HG03571 (cell line): ENCODE data around the gene PHACTR1.
"Not testable (repeated sequence)": the region's sequence is repeated elsewhere in the genome, so short reads cannot be mapped to it uniquely, and the experiment has no call there.

Source experiments
- ATAC-seq: cut with Tn5 transposase; IDR thresholded peaks from one replicate; pipeline ENCODE4 v1.9.1; 2021; ENCODE audit not compliant: unreplicated experiment

The PHACTR1 gene

GRCh38 chr6:13217206-13217905 is 500.8 kb downstream of the PHACTR1 start:
- ATAC-seq = no peak

- no peak for ATAC-seq
These were observed 503.7 kb downstream of the PHACTR1 start for GRCh38 chr6:13220266-13220665.

GRCh38 chr6:13222048-13222447 is 505.5 kb downstream of the PHACTR1 start:
- ATAC-seq = no peak

- ATAC-seq = no peak
These were observed 509.5 kb downstream of the PHACTR1 start for GRCh38 chr6:13226071-13226470.

GRCh38 chr6:13228264-13229204 is 512.0 kb downstream of the PHACTR1 start:
- ATAC-seq = no peak

GRCh38 chr6:13229205-13230085 is 512.9 kb downstream of the PHACTR1 start:
- peak; percentile 96 for ATAC-seq

- ATAC-seq = no peak
These were observed 516.5 kb downstream of the PHACTR1 start for GRCh38 chr6:13233106-13233505.

GRCh38 chr6:13234130-13234529 is 517.6 kb downstream of the PHACTR1 start:
- ATAC-seq = no peak

GRCh38 chr6:13235339-13235738 is 518.8 kb downstream of the PHACTR1 start:
- no peak for ATAC-seq

GRCh38 chr6:13237318-13237717 is 520.8 kb downstream of the PHACTR1 start:
- no peak for ATAC-seq

GRCh38 chr6:13238017-13238416 is 521.5 kb downstream of the PHACTR1 start:
- ATAC-seq = no peak

- ATAC-seq = no peak
These were observed 522.2 kb downstream of the PHACTR1 start for GRCh38 chr6:13238640-13239216.

- ATAC-seq = no peak
These were observed 523.2 kb downstream of the PHACTR1 start for GRCh38 chr6:13239530-13240455.

GRCh38 chr6:13241364-13241763 is 524.8 kb downstream of the PHACTR1 start:
- ATAC-seq = no peak

- ATAC-seq = no peak
These were observed 525.6 kb downstream of the PHACTR1 start for GRCh38 chr6:13242178-13242577.

GRCh38 chr6:13242590-13242989 is 526.0 kb downstream of the PHACTR1 start:
- no peak for ATAC-seq

- ATAC-seq = no peak
These were observed 526.5 kb downstream of the PHACTR1 start for GRCh38 chr6:13243033-13243432.

- ATAC-seq = not testable (repeated sequence)
These were observed 527.2 kb downstream of the PHACTR1 start for GRCh38 chr6:13243745-13244144.

GRCh38 chr6:13247627-13248026 is 531.1 kb downstream of the PHACTR1 start:
- no peak for ATAC-seq

GRCh38 chr6:13248053-13248452 is 531.5 kb downstream of the PHACTR1 start:
- ATAC-seq = no peak
